ENCODE results near the gene HDAC10. TPM values are rescaled to one million over a fixed set of nuclear protein-coding genes. Genes with fewer than 3 reads are reported as not detected.

HDAC10 gene
- total RNA-seq, 1 experiment from 2014 or later: 62.6 TPM

GRCh38 chr22:50270666-50271394, 19.8 kb upstream of the HDAC10 start:
- no peak for DNase-seq (ENCODE audit: low spot score)

- DNase-seq (ENCODE audit: low spot score): no peak
Observed at GRCh38 chr22:50269970-50270665, 19.1 kb upstream of the HDAC10 start, which contains the start of gene MAPK11. MAPK11 (minus strand) TSS chr22:50270380; CDS start chr22:50270292, 88 bp downstream.

GRCh38 chr22:50269573-50269969, 18.5 kb upstream of the HDAC10 start:
- DNase-seq (ENCODE audit: low spot score): no peak

- DNase-seq (ENCODE audit: low spot score): peak; percentile 30
Observed at GRCh38 chr22:50268655-50269113, 17.6 kb upstream of the HDAC10 start.

- no peak for DNase-seq (ENCODE audit: low spot score)
Observed at GRCh38 chr22:50267591-50268390, 16.7 kb upstream of the HDAC10 start.

- no peak for DNase-seq (ENCODE audit: low spot score)
Observed at GRCh38 chr22:50266994-50267393, 15.9 kb upstream of the HDAC10 start.

GRCh38 chr22:50264946-50265669, 14.0 kb upstream of the HDAC10 start:
- no peak for DNase-seq (ENCODE audit: low spot score)

- DNase-seq (ENCODE audit: low spot score): no peak
Observed at GRCh38 chr22:50264104-50264745, 13.2 kb upstream of the HDAC10 start.

- no peak for DNase-seq (ENCODE audit: low spot score)
Observed at GRCh38 chr22:50262973-50263617, 12.0 kb upstream of the HDAC10 start.

- no peak for DNase-seq (ENCODE audit: low spot score)
Observed at GRCh38 chr22:50262460-50262911, 11.4 kb upstream of the HDAC10 start.

- no peak for DNase-seq (ENCODE audit: low spot score)
Observed at GRCh38 chr22:50261615-50262459, 10.8 kb upstream of the HDAC10 start, which contains the start of gene MAPK12. MAPK12 (minus strand) TSS chr22:50261683; CDS start chr22:50261509, 174 bp downstream.

GRCh38 chr22:50260801-50261614, 9.9 kb upstream of the HDAC10 start:
- DNase-seq (ENCODE audit: low spot score): no peak

GRCh38 chr22:50260434-50260800, 9.4 kb upstream of the HDAC10 start:
- no peak for DNase-seq (ENCODE audit: low spot score)

- no peak for DNase-seq (ENCODE audit: low spot score)
Observed at GRCh38 chr22:50259302-50259701, 8.2 kb upstream of the HDAC10 start.

- no peak for DNase-seq (ENCODE audit: low spot score)
Observed at GRCh38 chr22:50258361-50259292, 7.6 kb upstream of the HDAC10 start.

- no peak for DNase-seq (ENCODE audit: low spot score)
Observed at GRCh38 chr22:50257451-50258360, 6.6 kb upstream of the HDAC10 start.

Data from HT-29 (cell line).